Measurements from ENCODE around the gene IL1RL1.

GRCh38 chr2:102318437-102318836 is 7.1 kb downstream of the IL1RL1 start:
- TF ChIP-seq REST (IDR thresholded peaks at IDR 0.05; ENCODE audit: borderline replicate concordance): no peak
- TF ChIP-seq EZH2 (IDR thresholded peaks at IDR 0.05; ENCODE audit: borderline replicate concordance, insufficient read depth, low read length, poor library complexity, severe bottlenecking): no peak
- no peak for TF ChIP-seq EP300 (conservative IDR thresholded peaks at IDR 0.05; ENCODE audit: poor library complexity, severe bottlenecking)
- no peak for TF ChIP-seq CTCF (IDR thresholded peaks at IDR 0.05; ENCODE audit: poor library complexity, severe bottlenecking)
- TF ChIP-seq RAD21 (conservative IDR thresholded peaks at IDR 0.05): no peak
- no peak for TF ChIP-seq TAF1 (IDR thresholded peaks at IDR 0.05; ENCODE audit: low read depth)
- no peak for TF ChIP-seq POLR2AphosphoS5 (IDR thresholded peaks at IDR 0.05)
- no peak for TF ChIP-seq MXI1 (conservative IDR thresholded peaks at IDR 0.05; ENCODE audit: poor library complexity, severe bottlenecking)
- no peak for TF ChIP-seq SMC3 (conservative IDR thresholded peaks at IDR 0.05; ENCODE audit: poor library complexity)
